Fibroblast of lung (primary cell): ENCODE data around the gene RNF113A. TPM values are rescaled to one million over a fixed set of nuclear protein-coding genes. Genes with fewer than 3 reads are reported as not detected.
A peak's percentile ranks its signal among the peaks of the same experiment; 100 is the strongest.
"Not testable (repeated sequence)": the region's sequence is repeated elsewhere in the genome, so short reads cannot be mapped to it uniquely, and the experiment has no call there.

Source experiments
- DNase-seq, 2 donors: peaks; one replicate each; pipeline versions ENCODE4 v3.0.0 to v3.0.0-alpha.2; 2010; ENCODE audit warnings: low read depth in 2 of 2
- H2AFZ ChIP-seq: 2 replicates; pipeline ENCODE4 v1.5.1; 2012; ENCODE audit warnings: low read length, control low read depth, inconsistent platforms
- H3K27ac ChIP-seq: 2 replicates; pipeline ENCODE4 v1.5.1; 2011; ENCODE audit warnings: low read length, control low read depth; ENCODE audit not compliant: insufficient read depth
- H3K27me3 ChIP-seq: 2 replicates; pipeline ENCODE4 v1.5.1; 2011; ENCODE audit warnings: mild to moderate bottlenecking, low read length; ENCODE audit not compliant: control insufficient read depth, insufficient read depth
- H3K36me3 ChIP-seq: 2 replicates; pipeline ENCODE4 v1.5.1; 2011; ENCODE audit warnings: low read length; ENCODE audit not compliant: control insufficient read depth, insufficient read depth
- H3K4me1 ChIP-seq: 2 replicates; pipeline ENCODE4 v1.5.1; 2011; ENCODE audit warnings: low read length; ENCODE audit not compliant: control insufficient read depth, insufficient read depth; ENCODE audit errors: extremely low read depth
- H3K4me2 ChIP-seq: 2 replicates; pipeline ENCODE4 v1.5.1; 2011; ENCODE audit warnings: low read length, control low read depth; ENCODE audit not compliant: insufficient read depth; ENCODE audit errors: extremely low read depth
- H3K4me3 ChIP-seq, 4 experiments: fragments of 200-600 bp in 1 of 4; sonication (generic) in 1 of 4; replicated peaks in 1 of 4; 2 replicates each; pipeline ENCODE4 v1.5.1; 2011 to 2016; ENCODE audit warnings: low read length in 4 of 4, low read depth in 3 of 4, mild to moderate bottlenecking in 3 of 4, control low read depth in 2 of 4, inconsistent platforms in 1 of 4, mixed read lengths in 1 of 4; ENCODE audit not compliant: insufficient read depth in 1 of 4; ENCODE audit errors: control extremely low read depth in 1 of 4
- H3K79me2 ChIP-seq: 2 replicates; pipeline ENCODE4 v1.5.1; 2012; ENCODE audit warnings: mild to moderate bottlenecking, low read length, inconsistent platforms; ENCODE audit not compliant: control insufficient read depth, insufficient read depth
- H3K9ac ChIP-seq: 2 replicates; pipeline ENCODE4 v1.5.1; 2011; ENCODE audit warnings: mild to moderate bottlenecking, low read length, control low read depth; ENCODE audit not compliant: insufficient read depth
- H3K9me3 ChIP-seq: 2 replicates; pipeline ENCODE4 v1.5.1; 2012; ENCODE audit warnings: low read depth, low read length; ENCODE audit not compliant: control insufficient read depth, insufficient read depth
- H4K20me1 ChIP-seq: 2 replicates; pipeline ENCODE4 v1.5.1; 2011; ENCODE audit warnings: low read length; ENCODE audit not compliant: control insufficient read depth, insufficient read depth; ENCODE audit errors: extremely low read depth
- EZH2 ChIP-seq: IDR thresholded peaks from 2 replicates; pipeline ENCODE4 v1.5.1; 2012; ENCODE audit warnings: low read length, control low read depth, mild to moderate bottlenecking; ENCODE audit errors: missing control alignments
- polyA plus RNA-seq, 2 donors: library from polyadenylated mRNA; depleted of rRNA in 1 of 2; stranded (reverse) in 1 of 2; unstranded in 1 of 2; fragments of >200 nt; gene quantifications; 2 replicates each; pipeline ENCODE4 v1.2.1, GENCODE V29; 2011 to 2012; ENCODE audit warnings: missing spikeins in 1 of 2
- total RNA-seq: library from RNA; depleted of rRNA; stranded (reverse); fragments of >200 nt; gene quantifications from 2 replicates; pipeline ENCODE4 v1.2.1, GENCODE V29; 2014
- TF ChIP-seq, protein P1 (sequence below), 2 donors: IDR thresholded peaks in 1 of 2; conservative IDR thresholded peaks in 1 of 2; 1 replicate in 1 of 2; 2 replicates in 1 of 2; pipeline ENCODE4 v1.5.1; 2011 to 2012; ENCODE audit warnings: low read length in 2 of 2, control low read depth in 1 of 2, inconsistent platforms in 1 of 2, low read depth in 1 of 2, mild to moderate bottlenecking in 1 of 2

RNF113A gene
- total and polyA plus RNA-seq, 2 donors (not counting 1 experiment from before 2014, with no cell fraction given): 12.4 to 18.8 TPM

DNA sequence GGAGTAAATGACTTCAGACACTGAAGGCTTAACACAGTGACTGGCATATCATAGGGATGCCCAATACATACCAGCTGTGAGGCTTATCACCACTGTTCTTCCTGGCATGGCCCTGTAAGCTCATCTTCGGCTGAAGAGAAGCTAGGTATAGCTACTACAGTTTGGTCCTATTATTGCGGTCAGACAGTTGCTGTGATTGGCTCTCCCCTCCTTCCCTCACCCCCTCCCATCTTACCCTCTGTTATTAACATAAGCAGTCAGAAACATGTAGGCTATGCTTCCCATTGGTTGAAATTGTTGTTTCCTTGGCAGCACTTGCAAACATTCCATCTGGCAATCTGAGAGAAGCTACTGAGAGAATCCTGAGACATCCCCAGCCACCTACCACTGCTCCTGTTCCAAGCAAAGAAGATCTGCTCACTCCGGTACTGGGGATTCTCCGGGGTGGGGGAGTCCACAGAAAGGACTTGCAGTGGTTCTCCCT, 24.4 kb upstream of the RNF113A start, which contains the start of gene AKAP14:
Gene AKAP14 (plus strand): TSS at position 51 of the 484 bp plus-strand sequence. CDS start 7,331 bp downstream, outside the sequence.
- no peak for DNase-seq
- no peaks in the 10 kb centered on the region for H3K79me2 ChIP-seq

DNA sequence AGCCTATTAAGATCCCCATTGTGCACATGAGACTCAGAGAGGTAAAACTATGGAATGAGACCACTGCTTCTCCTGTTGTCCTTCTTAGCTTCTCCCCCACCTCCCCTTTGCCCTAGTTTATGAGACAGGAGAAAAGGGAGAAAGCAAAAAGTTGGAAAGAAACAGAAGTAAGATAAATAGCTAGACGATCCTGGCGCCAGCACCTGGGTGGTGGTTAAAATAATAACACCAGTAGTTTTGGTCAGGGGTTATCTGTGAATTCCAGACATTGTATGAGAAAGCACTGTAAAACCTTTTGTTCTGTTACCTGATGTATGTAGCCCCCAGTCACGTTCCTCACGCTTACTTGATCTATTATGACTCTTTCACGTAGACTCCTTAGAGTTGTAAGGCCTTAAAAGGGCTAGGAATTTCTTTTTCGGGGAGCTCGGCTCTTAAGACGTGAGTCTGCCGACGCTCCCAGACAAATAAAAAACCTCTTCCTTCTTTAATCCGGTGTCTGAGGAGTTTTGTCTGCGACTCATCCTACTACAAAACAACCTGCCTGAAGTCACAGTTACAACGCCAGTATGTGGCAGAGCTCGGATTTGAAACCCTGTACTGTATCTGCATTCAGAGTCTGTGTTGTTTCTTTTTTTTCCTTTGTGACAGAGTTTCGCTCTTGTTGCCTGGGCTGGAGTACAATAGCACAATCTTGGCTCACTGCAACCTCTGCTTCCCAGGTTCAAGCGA, 20.6 kb upstream of the RNF113A start:
- peak in 1 of 2 donors; percentile 31 for DNase-seq

More for the DNA sequence above, 24.4 kb upstream of the RNF113A start, which contains the start of gene AKAP14:
- H2AFZ ChIP-seq: no peak within 1 kb of the TSS
- H3K4me2 ChIP-seq: no peak within 1 kb of the TSS
- TF ChIP-seq EZH2: no peak
- TF ChIP-seq, protein P1, sequence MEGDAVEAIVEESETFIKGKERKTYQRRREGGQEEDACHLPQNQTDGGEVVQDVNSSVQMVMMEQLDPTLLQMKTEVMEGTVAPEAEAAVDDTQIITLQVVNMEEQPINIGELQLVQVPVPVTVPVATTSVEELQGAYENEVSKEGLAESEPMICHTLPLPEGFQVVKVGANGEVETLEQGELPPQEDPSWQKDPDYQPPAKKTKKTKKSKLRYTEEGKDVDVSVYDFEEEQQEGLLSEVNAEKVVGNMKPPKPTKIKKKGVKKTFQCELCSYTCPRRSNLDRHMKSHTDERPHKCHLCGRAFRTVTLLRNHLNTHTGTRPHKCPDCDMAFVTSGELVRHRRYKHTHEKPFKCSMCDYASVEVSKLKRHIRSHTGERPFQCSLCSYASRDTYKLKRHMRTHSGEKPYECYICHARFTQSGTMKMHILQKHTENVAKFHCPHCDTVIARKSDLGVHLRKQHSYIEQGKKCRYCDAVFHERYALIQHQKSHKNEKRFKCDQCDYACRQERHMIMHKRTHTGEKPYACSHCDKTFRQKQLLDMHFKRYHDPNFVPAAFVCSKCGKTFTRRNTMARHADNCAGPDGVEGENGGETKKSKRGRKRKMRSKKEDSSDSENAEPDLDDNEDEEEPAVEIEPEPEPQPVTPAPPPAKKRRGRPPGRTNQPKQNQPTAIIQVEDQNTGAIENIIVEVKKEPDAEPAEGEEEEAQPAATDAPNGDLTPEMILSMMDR (conservative IDR thresholded peaks at IDR 0.05 in 1 of 2, IDR thresholded peaks at IDR 0.05 in 1 of 2; ENCODE audit: low read depth in 1 of 2, low read length in 2 of 2): no peak
- no peaks in the 10 kb centered on the region for H3K36me3 ChIP-seq
- no peaks in the 10 kb centered on the region for H3K27me3 ChIP-seq
- H3K4me3 ChIP-seq: no peak within 1 kb of the TSS
- no peak within 1 kb of the TSS for H3K9ac ChIP-seq
- no peak within 1 kb of the TSS for H3K27ac ChIP-seq
- H4K20me1 ChIP-seq: no peaks in the 10 kb centered on the region
- no peaks in the 10 kb centered on the region for H3K4me1 ChIP-seq
- no peaks in the 10 kb centered on the region for H3K9me3 ChIP-seq

DNA sequence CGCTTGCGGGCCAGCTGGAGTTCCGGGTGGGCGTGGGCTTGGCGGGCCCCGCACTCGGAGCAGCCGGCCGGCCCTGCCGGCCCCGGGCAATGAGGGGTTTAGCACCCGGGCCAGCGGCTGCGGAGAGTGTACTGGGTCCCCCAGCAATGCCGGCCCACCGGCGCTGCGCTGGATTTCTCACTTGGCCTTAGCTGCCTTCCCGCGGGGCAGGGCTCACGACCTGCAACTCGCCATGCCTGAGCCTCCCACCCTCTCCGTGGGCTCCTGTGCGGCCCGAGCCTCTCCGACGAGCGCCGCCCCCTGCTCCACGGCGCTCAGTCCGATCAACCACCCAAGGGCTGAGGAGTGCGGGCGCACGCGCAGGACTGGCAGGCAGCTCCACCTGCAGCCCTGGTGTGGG, 19.1 kb upstream of the RNF113A start:
- not testable (repeated sequence) for H3K4me2 ChIP-seq, H3K27me3 ChIP-seq, H4K20me1 ChIP-seq, H3K9me3 ChIP-seq, H3K27ac ChIP-seq, H3K4me1 ChIP-seq, H3K4me3 ChIP-seq, DNase-seq, H2AFZ ChIP-seq, H3K79me2 ChIP-seq, H3K9ac ChIP-seq, H3K36me3 ChIP-seq

More for the DNA sequence above, 20.6 kb upstream of the RNF113A start:
- H4K20me1 ChIP-seq, H3K9ac ChIP-seq, H3K79me2 ChIP-seq, H3K27ac ChIP-seq, H3K9me3 ChIP-seq, H3K4me3 ChIP-seq, H3K4me1 ChIP-seq, H3K4me2 ChIP-seq, H3K36me3 ChIP-seq, H3K27me3 ChIP-seq, H2AFZ ChIP-seq: not testable (repeated sequence)
